Activated T-cell treated with anti-CD3 and anti-CD28 coated beads, Interleukin-2, amount 50 U/mL, for 4 hours (primary cell): ENCODE data around the gene HLA-F. TPM values are rescaled to one million over a fixed set of nuclear protein-coding genes. Genes with fewer than 3 reads are reported as not detected.

Experiments used
- ATAC-seq, 2 donors: fragments of 200-7000 bp; cut with Tn5 transposase; one replicate each; pipeline ENCODE4 v1.10.0; 2021
- DNase-seq: peaks from one replicate; pipeline ENCODE4 v3.0.0-alpha.2; 2020
- H3K27me3 Mint-ChIP-seq: one replicate; pipeline ENCODE4 v1.8.0; 2021; ENCODE audit warnings: low read depth, mixed read lengths
- H3K36me3 Mint-ChIP-seq: one replicate; pipeline ENCODE4 v1.8.0; 2022; ENCODE audit warnings: mixed read lengths; ENCODE audit not compliant: insufficient read depth
- H3K4me1 Mint-ChIP-seq: one replicate; pipeline ENCODE4 v1.8.0; 2021; ENCODE audit warnings: low read depth, mixed read lengths
- H3K4me3 Mint-ChIP-seq: one replicate; pipeline ENCODE4 v1.8.0; 2021; ENCODE audit warnings: mild to moderate bottlenecking, moderate library complexity, mixed read lengths
- H3K9me3 Mint-ChIP-seq: one replicate; pipeline ENCODE4 v1.8.0; 2021; ENCODE audit warnings: mixed read lengths
- total RNA-seq, 3 donors: library from RNA; stranded (reverse); gene quantifications; one replicate each; pipeline ENCODE4 v1.2.1, GENCODE V29; 2021

The HLA-F gene
- total RNA-seq, 3 donors from 2014 or later = 185 to 341 (median 228) TPM

GRCh38 chr6:29705389-29706231 is 17.6 kb upstream of the HLA-F start:
- no peak for ATAC-seq
- DNase-seq = no peak
- Mint-ChIP-seq H3K4me3 (no peak overlapping the region), H3K9me3 (no peaks in the 10 kb centered on the region), H3K36me3 (no peaks in the 10 kb centered on the region), H3K27me3 (peaks cover 5% of the 10 kb centered on the region), H3K4me1 (peaks cover 52% of the 10 kb centered on the region)

- Mint-ChIP-seq H3K27me3 (no peaks in the 10 kb centered on the region), H3K9me3 (no peaks in the 10 kb centered on the region), H3K4me3 (peak overlapping the region; percentile 74), H3K36me3 (no peaks in the 10 kb centered on the region), H3K4me1 (peaks cover 71% of the 10 kb centered on the region)
- ATAC-seq = peak; percentile 82 to 84
- no peak for DNase-seq
Observed at GRCh38 chr6:29708432-29709179, 14.6 kb upstream of the HLA-F start.

GRCh38 chr6:29709188-29709587 is 14.0 kb upstream of the HLA-F start:
- Mint-ChIP-seq H3K36me3 (no peaks in the 10 kb centered on the region), H3K27me3 (no peaks in the 10 kb centered on the region), H3K9me3 (no peaks in the 10 kb centered on the region), H3K4me3 (peak overlapping the region; percentile 74), H3K4me1 (peaks cover 71% of the 10 kb centered on the region)
- DNase-seq = no peak
- ATAC-seq = peak; percentile 13 to 14

GRCh38 chr6:29710281-29710941 is 12.8 kb upstream of the HLA-F start:
- Mint-ChIP-seq H3K4me1 (peaks cover 73% of the 10 kb centered on the region), H3K9me3 (no peaks in the 10 kb centered on the region), H3K36me3 (no peaks in the 10 kb centered on the region), H3K4me3 (no peak overlapping the region), H3K27me3 (no peaks in the 10 kb centered on the region)
- no peak for DNase-seq
- ATAC-seq = no peak

- DNase-seq (no peak), ATAC-seq (no peak)
- no peaks in the 10 kb centered on the region for H3K27me3 Mint-ChIP-seq
Observed at GRCh38 chr6:29720863-29721262, 2.4 kb upstream of the HLA-F start.

GRCh38 chr6:29723666-29724588 is 693 bp downstream of the HLA-F start:
- Mint-ChIP-seq H3K27me3 (no peaks in the 10 kb centered on the region), H3K4me3 (peak overlapping the region; percentile 96), H3K4me1 (peaks cover 59% of the 10 kb centered on the region), H3K9me3 (no peaks in the 10 kb centered on the region), H3K36me3 (peaks cover 40% of the 10 kb centered on the region)
- ATAC-seq (peak; percentile 67 to 70), DNase-seq (peak; percentile 81)

More at GRCh38 chr6:29720863-29721262, 2.4 kb upstream of the HLA-F start:
- Mint-ChIP-seq H3K4me1 (peaks cover 29% of the 10 kb centered on the region), H3K9me3 (no peaks in the 10 kb centered on the region), H3K4me3 (no peak overlapping the region), H3K36me3 (peaks cover 17% of the 10 kb centered on the region)

GRCh38 chr6:29724937-29725869 is 2.0 kb downstream of the HLA-F start:
- Mint-ChIP-seq H3K27me3 (no peaks in the 10 kb centered on the region), H3K4me3 (peak overlapping the region; percentile 96), H3K4me1 (peaks cover 68% of the 10 kb centered on the region), H3K9me3 (no peaks in the 10 kb centered on the region), H3K36me3 (peaks cover 40% of the 10 kb centered on the region)
- DNase-seq (no peak), ATAC-seq (no peak)

GRCh38 chr6:29726001-29726400 is 2.8 kb downstream of the HLA-F start:
- H3K27me3 Mint-ChIP-seq = no peaks in the 10 kb centered on the region
- no peak for DNase-seq
- peak overlapping the region; percentile 96 for H3K4me3 Mint-ChIP-seq
- ATAC-seq = no peak
- H3K4me1 Mint-ChIP-seq = peaks cover 76% of the 10 kb centered on the region
- no peaks in the 10 kb centered on the region for H3K9me3 Mint-ChIP-seq
- H3K36me3 Mint-ChIP-seq = peaks cover 40% of the 10 kb centered on the region

- no peak for ATAC-seq
- no peak for DNase-seq
- no peaks in the 10 kb centered on the region for H3K27me3 Mint-ChIP-seq
- peak overlapping the region; percentile 65 for H3K4me3 Mint-ChIP-seq
- no peaks in the 10 kb centered on the region for H3K9me3 Mint-ChIP-seq
- H3K36me3 Mint-ChIP-seq = peaks cover 40% of the 10 kb centered on the region
- H3K4me1 Mint-ChIP-seq = peaks cover 74% of the 10 kb centered on the region
Observed at GRCh38 chr6:29726571-29727194, 3.4 kb downstream of the HLA-F start.

GRCh38 chr6:29727637-29728036 is 4.4 kb downstream of the HLA-F start:
- ATAC-seq (no peak), DNase-seq (no peak)
- H3K36me3 Mint-ChIP-seq = peaks cover 40% of the 10 kb centered on the region
- H3K27me3 Mint-ChIP-seq = no peaks in the 10 kb centered on the region
- H3K4me1 Mint-ChIP-seq = peaks cover 66% of the 10 kb centered on the region
- no peaks in the 10 kb centered on the region for H3K9me3 Mint-ChIP-seq
- peak overlapping the region; percentile 65 for H3K4me3 Mint-ChIP-seq

GRCh38 chr6:29728173-29728874 is 5.1 kb downstream of the HLA-F start:
- H3K4me3 Mint-ChIP-seq = no peak overlapping the region
- peaks cover 66% of the 10 kb centered on the region for H3K4me1 Mint-ChIP-seq
- DNase-seq (no peak), ATAC-seq (no peak)
- H3K27me3 Mint-ChIP-seq = no peaks in the 10 kb centered on the region
- no peaks in the 10 kb centered on the region for H3K9me3 Mint-ChIP-seq
- peaks cover 40% of the 10 kb centered on the region for H3K36me3 Mint-ChIP-seq

GRCh38 chr6:29728875-29729270 is 5.6 kb downstream of the HLA-F start:
- Mint-ChIP-seq H3K27me3 (no peaks in the 10 kb centered on the region), H3K4me1 (peaks cover 66% of the 10 kb centered on the region), H3K9me3 (no peaks in the 10 kb centered on the region), H3K4me3 (no peak overlapping the region), H3K36me3 (peaks cover 40% of the 10 kb centered on the region)
- no peak for DNase-seq
- ATAC-seq = no peak
